CD4-positive, alpha-beta T cell treated with Interleukin-6 for 4 hours (primary cell): ENCODE data around the gene MS4A6A.
"Not testable (repeated sequence)": the region's sequence is repeated elsewhere in the genome, so short reads cannot be mapped to it uniquely, and the experiment has no call there.

Experiments
- DNase-seq: peaks from one replicate; pipeline ENCODE4 v3.0.0-alpha.2; 2020; ENCODE audit warnings: mixed read lengths

MS4A6A gene

GRCh38 chr11:60182541-60183330 is at the start of gene MS4A6A:
TSS of gene MS4A6A (minus strand) at chr11:60183083. CDS start at chr11:60181727, 1,356 bp downstream.
- DNase-seq: no peak

GRCh38 chr11:60230681-60231080 is 47.8 kb upstream of the MS4A6A start:
- DNase-seq: no peak

- DNase-seq: no peak
These were observed 39.3 kb upstream of the MS4A6A start for GRCh38 chr11:60222141-60222540.

- no peak for DNase-seq
These were observed 38.8 kb upstream of the MS4A6A start for GRCh38 chr11:60221692-60222091.

- DNase-seq: no peak
These were observed 38.3 kb upstream of the MS4A6A start for GRCh38 chr11:60221181-60221580.

- no peak for DNase-seq
These were observed 31.5 kb upstream of the MS4A6A start for GRCh38 chr11:60214386-60214785.

- DNase-seq: no peak
These were observed 28.3 kb upstream of the MS4A6A start for GRCh38 chr11:60211206-60211605.

- no peak for DNase-seq
These were observed 27.1 kb upstream of the MS4A6A start for GRCh38 chr11:60209977-60210376.

- no peak for DNase-seq
These were observed 26.1 kb upstream of the MS4A6A start for GRCh38 chr11:60208951-60209350.

GRCh38 chr11:60208146-60208895 is 25.4 kb upstream of the MS4A6A start:
- DNase-seq: no peak

- no peak for DNase-seq
These were observed 23.7 kb upstream of the MS4A6A start for GRCh38 chr11:60206616-60207015.

- DNase-seq: no peak
These were observed 22.0 kb upstream of the MS4A6A start for GRCh38 chr11:60204922-60205321.

GRCh38 chr11:60201334-60201733 is 18.5 kb upstream of the MS4A6A start:
- not testable (repeated sequence) for DNase-seq

GRCh38 chr11:60197442-60197841 is 14.6 kb upstream of the MS4A6A start:
- no peak for DNase-seq

GRCh38 chr11:60195923-60196368 is 13.1 kb upstream of the MS4A6A start:
- DNase-seq: no peak

GRCh38 chr11:60194511-60194910 is 11.6 kb upstream of the MS4A6A start:
- DNase-seq: no peak

GRCh38 chr11:60193687-60194433 is 11.0 kb upstream of the MS4A6A start:
- peak; percentile 45 for DNase-seq

- DNase-seq: not testable (repeated sequence)
These were observed 9.7 kb upstream of the MS4A6A start for GRCh38 chr11:60192564-60192963.

GRCh38 chr11:60188481-60188880 is 5.6 kb upstream of the MS4A6A start:
- DNase-seq: not testable (repeated sequence)

GRCh38 chr11:60186128-60186527 is 3.2 kb upstream of the MS4A6A start:
- DNase-seq: not testable (repeated sequence)

GRCh38 chr11:60185512-60185827 is 2.6 kb upstream of the MS4A6A start:
- not testable (repeated sequence) for DNase-seq

- no peak for DNase-seq
These were observed 2.1 kb upstream of the MS4A6A start for GRCh38 chr11:60184824-60185511.
